ENCODE results near the gene NOL6.

- TF ChIP-seq CTCF (conservative IDR thresholded peaks at IDR 0.05; ENCODE audit: low read depth, low read length) (no peak), EZH2 (IDR thresholded peaks at IDR 0.05; ENCODE audit: borderline replicate concordance, low read depth, low read length, poor library complexity, severe bottlenecking) (no peak)
Measured at GRCh38 chr9:33426843-33427293, 46.9 kb downstream of the NOL6 start.

All from A673 (cell line).